Activated CD4-positive, alpha-beta memory T cell treated with anti-CD3 and anti-CD28 coated beads for 36 hours (primary cell): Measurements from ENCODE around the gene KATNAL1. TPM values are rescaled to one million over a fixed set of nuclear protein-coding genes. Genes with fewer than 3 reads are reported as not detected.

ENCODE experiments used
- CTCF ChIA-PET: fragments of 350-600 bp; sonication (Branson Sonifier 250); formaldehyde crosslinking; loops from one replicate; lab custom pipeline; 2021; ENCODE audit warnings: antibody characterized with exemption, inconsistent platforms; lab: Charles Lee
- POLR2A ChIA-PET: fragments of 350-600 bp; sonication (Branson Sonifier 250); formaldehyde crosslinking; loops from one replicate; lab custom pipeline; 2021; ENCODE audit warnings: antibody characterized with exemption; lab: Charles Lee
- DNase-seq: peaks from one replicate; pipeline ENCODE4 v3.0.0-alpha.2; 2020
- H3K27ac Mint-ChIP-seq: one replicate; pipeline ENCODE4 v1.8.0; 2021; ENCODE audit warnings: mixed read lengths
- H3K27me3 Mint-ChIP-seq: one replicate; pipeline ENCODE4 v1.8.0; 2021; ENCODE audit warnings: mixed read lengths
- H3K36me3 Mint-ChIP-seq: one replicate; pipeline ENCODE4 v1.8.0; 2021; ENCODE audit warnings: mixed read lengths
- H3K4me1 Mint-ChIP-seq: one replicate; pipeline ENCODE4 v1.8.0; 2021; ENCODE audit warnings: low read depth, mixed read lengths
- H3K4me3 Mint-ChIP-seq: one replicate; pipeline ENCODE4 v1.8.0; 2021; ENCODE audit warnings: mild to moderate bottlenecking, mixed read lengths
- H3K9me3 Mint-ChIP-seq: one replicate; pipeline ENCODE4 v1.8.0; 2021; ENCODE audit warnings: mixed read lengths
- intact Hi-C: fragments of 100-400 bp; cut with micrococcal nuclease; formaldehyde crosslinking; loops from one replicate; pipeline ENCODE4 v1.15.1; 2023
- total RNA-seq, 2 experiments: library from RNA; stranded (reverse); gene quantifications; one replicate each; pipeline ENCODE4 v1.2.3, GENCODE V29; 2021

The KATNAL1 gene
- 10 to 100 TPM; 13.9 to 16.8 TPM for total RNA-seq

DNA sequence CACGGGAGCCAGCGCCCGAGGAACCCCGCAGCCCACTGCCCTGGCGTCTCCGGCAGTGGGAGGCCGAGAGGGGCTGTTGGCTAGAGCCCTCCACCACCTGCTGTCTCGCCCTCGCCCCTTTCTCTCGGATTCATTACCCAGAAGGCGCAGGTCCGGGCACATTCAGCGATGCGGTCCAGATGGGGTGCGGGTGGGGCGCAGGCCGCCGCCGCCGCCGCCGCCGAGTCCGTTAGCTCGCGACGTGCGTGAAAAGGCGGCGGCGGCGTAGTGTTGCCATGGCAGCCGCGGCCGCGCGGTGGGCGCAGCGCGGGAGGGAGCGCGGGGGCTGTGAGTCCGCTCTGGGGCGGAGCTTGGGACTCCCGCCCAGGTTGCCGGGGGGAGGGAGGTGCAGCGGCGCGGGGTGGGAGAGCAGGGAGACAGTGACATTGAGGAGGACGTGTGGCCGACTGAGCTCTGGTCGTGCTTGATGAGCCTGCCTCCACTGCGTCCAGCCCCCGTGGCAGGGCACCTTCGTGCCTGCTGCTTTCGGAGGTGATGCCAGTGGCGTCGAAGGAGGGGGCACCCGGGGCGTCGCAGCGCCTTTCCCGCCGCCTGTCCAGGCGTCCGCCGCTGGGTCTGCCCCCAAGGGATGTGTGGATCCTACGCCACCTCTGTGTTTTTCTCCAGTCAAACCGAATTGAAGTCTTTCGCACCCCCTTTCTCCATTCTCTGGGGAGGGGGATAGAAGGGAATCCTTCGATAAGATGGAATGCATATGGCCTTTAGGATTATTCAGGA lies at the start of gene KATNAL1:
Gene KATNAL1 (minus strand): TSS at position 358 of the 777 bp plus-strand sequence. CDS start 23,774 bp downstream, outside the sequence.
- Mint-ChIP-seq H3K27me3 (no peaks in the 10 kb centered on the region), H3K4me3 (peak within 1 kb of the TSS; percentile 84), H3K4me1 (peaks cover 47% of the 10 kb centered on the region), H3K9me3 (no peaks in the 10 kb centered on the region), H3K36me3 (no peaks in the 10 kb centered on the region), H3K27ac (peak within 1 kb of the TSS; percentile 87)
- POLR2A ChIA-PET: interaction anchor here (0.6 to 1.4 kb wide), 4 partner anchors 67 to 309 kb away, joined by 3 to 5 read pairs (median 4); no protein-coding TSS in a partner anchor
- intact Hi-C loops: loop anchor here (1.0 to 5.0 kb wide), 7 partner anchors 54 to 365 kb away; partner anchors contain the start of gene USPL1
- peak; percentile 80 for DNase-seq
- CTCF ChIA-PET: interaction anchor here (1.0 to 7.4 kb wide), 8 partner anchors 10 to 737 kb away, joined by 3 to 44 read pairs (median 4); no protein-coding TSS in a partner anchor

- Mint-ChIP-seq H3K27ac (no peak overlapping the region), H3K4me3 (no peak overlapping the region), H3K27me3 (no peaks in the 10 kb centered on the region), H3K9me3 (peaks cover 13% of the 10 kb centered on the region), H3K4me1 (no peaks in the 10 kb centered on the region), H3K36me3 (peaks cover 22% of the 10 kb centered on the region)
- ChIA-PET POLR2A (no interaction called here), CTCF (interaction anchor here (1.5 kb wide), 1 partner anchor 15 kb away, joined by 3 read pairs; no protein-coding TSS in a partner anchor)
- intact Hi-C loops: no loop called here
- DNase-seq: no peak
These were observed 48.5 kb upstream of the KATNAL1 start for GRCh38 chr13:30355839-30356238.

- CTCF ChIA-PET: interaction anchor here (1.5 kb wide), 1 partner anchor 15 kb away, joined by 3 read pairs; no protein-coding TSS in a partner anchor
- Mint-ChIP-seq H3K27me3 (no peaks in the 10 kb centered on the region), H3K9me3 (peaks cover 13% of the 10 kb centered on the region), H3K4me3 (no peak overlapping the region), H3K27ac (no peak overlapping the region), H3K4me1 (no peaks in the 10 kb centered on the region), H3K36me3 (peaks cover 21% of the 10 kb centered on the region)
- no peak for DNase-seq
- POLR2A ChIA-PET: no interaction called here
- intact Hi-C loops: no loop called here
These were observed 48.0 kb upstream of the KATNAL1 start for GRCh38 chr13:30355384-30355699.

DNA sequence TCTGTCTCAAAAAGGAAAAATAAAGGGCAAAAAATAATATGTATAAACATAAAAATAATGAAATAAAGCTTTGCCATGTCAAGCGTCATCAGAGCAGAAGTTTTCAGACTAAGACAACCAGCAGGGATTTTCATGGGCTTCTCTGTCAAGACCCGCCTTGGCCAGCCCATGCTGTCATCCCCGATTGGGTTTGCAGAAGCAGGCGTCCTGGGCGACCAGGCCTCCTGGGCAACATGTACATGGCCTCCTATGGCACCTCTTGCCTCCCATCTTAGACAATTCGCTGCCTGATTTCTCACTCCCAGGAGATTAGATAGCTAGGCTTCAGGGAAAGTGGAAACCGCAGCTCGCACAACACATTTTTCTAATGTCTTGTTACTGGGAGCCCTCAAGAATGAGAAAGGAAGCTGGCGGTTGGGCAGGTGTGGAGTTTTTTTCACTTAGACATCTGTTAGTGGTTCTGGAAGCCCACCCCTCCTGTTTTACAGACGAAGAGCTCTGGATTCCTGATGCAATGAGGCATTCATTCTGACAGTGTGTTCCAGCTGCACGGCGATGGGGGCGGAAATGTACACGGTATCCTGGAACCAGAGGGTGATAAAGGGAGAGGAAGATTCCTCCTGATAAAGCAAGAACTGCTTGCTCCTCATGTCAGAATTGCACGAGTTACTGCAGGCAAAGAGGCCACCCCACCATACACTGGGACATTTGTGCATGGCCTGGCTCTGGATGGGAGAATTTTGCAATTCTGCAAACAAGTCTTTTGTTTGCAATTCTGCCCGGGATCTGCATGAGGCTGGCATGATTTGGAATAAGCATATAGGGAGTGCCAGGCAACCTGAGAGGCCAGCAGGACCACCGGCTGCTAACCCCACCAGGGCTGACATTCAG lies 47.4 kb upstream of the KATNAL1 start:
- peaks cover 13% of the 10 kb centered on the region for H3K9me3 Mint-ChIP-seq
- ChIA-PET CTCF (interaction anchor here (1.5 kb wide), 2 partner anchors 14 to 222 kb away, joined by 3 read pairs; no protein-coding TSS in a partner anchor), POLR2A (no interaction called here)
- no peaks in the 10 kb centered on the region for H3K27me3 Mint-ChIP-seq
- H3K36me3 Mint-ChIP-seq: peaks cover 21% of the 10 kb centered on the region
- no peak overlapping the region for H3K4me3 Mint-ChIP-seq
- no peaks in the 10 kb centered on the region for H3K4me1 Mint-ChIP-seq
- intact Hi-C loops: no loop called here
- no peak for DNase-seq
- no peak overlapping the region for H3K27ac Mint-ChIP-seq

DNA sequence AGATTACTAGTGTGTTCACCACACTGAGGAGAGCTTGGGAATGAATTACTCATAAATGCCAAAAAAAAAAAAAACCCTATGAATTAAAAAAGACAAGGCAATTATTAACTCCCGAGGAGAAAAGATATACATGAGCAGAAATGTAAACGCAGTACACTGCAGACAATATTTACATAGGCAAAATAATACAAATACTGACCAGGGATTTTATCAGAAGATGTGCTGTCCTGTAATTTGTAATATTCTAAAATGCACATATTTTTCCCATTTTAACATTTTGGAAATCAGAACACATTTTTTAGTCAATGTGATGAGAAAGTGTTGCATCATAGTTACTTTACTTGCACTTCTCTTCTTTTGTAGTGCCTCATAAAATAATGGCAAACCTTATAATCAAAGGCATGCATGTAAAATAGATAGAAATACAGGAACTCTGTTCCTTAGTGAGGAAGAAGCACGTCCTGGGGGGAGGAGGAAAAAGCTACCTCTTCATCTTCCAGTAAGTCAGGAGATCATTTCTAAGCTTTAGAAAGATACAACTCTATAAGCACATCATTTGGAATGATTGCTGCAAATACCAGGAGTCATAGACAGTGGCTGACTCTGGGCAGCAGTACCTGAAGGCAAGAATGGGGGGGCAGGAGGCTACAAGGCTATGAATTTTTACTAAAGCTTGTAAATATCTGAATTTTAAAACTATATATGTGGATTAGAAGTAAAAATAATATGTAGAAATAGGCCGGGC lies 46.3 kb upstream of the KATNAL1 start:
- peaks cover 21% of the 10 kb centered on the region for H3K36me3 Mint-ChIP-seq
- ChIA-PET CTCF (interaction anchor here (1.5 kb wide), 1 partner anchor 221 kb away, joined by 3 read pairs; no protein-coding TSS in a partner anchor), POLR2A (no interaction called here)
- no peak overlapping the region for H3K27ac Mint-ChIP-seq
- no peak overlapping the region for H3K4me3 Mint-ChIP-seq
- intact Hi-C loops: no loop called here
- no peak for DNase-seq
- no peaks in the 10 kb centered on the region for H3K27me3 Mint-ChIP-seq
- H3K9me3 Mint-ChIP-seq: peaks cover 13% of the 10 kb centered on the region
- H3K4me1 Mint-ChIP-seq: no peaks in the 10 kb centered on the region

DNA sequence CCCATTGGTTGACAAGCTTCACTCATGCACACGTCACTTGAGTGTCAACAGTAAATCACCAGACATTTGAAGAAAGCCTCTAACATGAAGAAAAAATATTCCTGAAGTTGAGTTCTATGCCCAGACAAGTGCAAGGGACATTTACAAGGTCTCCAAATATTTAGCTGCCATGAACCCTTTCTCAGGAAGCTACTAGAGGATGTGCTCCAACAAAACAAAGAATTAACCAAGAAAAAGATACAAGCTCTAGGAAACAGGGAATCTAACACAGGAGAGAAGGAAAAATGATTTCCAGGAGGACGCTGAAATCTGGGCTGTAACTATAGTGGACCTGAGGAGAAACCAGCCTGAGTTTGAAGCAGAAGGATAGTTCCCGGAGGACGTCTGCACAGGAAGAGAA lies 45.7 kb upstream of the KATNAL1 start:
- intact Hi-C loops: no loop called here
- peaks cover 13% of the 10 kb centered on the region for H3K9me3 Mint-ChIP-seq
- peaks cover 3% of the 10 kb centered on the region for H3K4me1 Mint-ChIP-seq
- POLR2A ChIA-PET: no interaction called here
- H3K27ac Mint-ChIP-seq: no peak overlapping the region
- CTCF ChIA-PET: interaction anchor here (1.2 to 1.5 kb wide), 2 partner anchors 221 to 238 kb away, joined by 3 read pairs; no protein-coding TSS in a partner anchor
- H3K27me3 Mint-ChIP-seq: no peaks in the 10 kb centered on the region
- peaks cover 21% of the 10 kb centered on the region for H3K36me3 Mint-ChIP-seq
- DNase-seq: no peak
- H3K4me3 Mint-ChIP-seq: no peak overlapping the region

DNA sequence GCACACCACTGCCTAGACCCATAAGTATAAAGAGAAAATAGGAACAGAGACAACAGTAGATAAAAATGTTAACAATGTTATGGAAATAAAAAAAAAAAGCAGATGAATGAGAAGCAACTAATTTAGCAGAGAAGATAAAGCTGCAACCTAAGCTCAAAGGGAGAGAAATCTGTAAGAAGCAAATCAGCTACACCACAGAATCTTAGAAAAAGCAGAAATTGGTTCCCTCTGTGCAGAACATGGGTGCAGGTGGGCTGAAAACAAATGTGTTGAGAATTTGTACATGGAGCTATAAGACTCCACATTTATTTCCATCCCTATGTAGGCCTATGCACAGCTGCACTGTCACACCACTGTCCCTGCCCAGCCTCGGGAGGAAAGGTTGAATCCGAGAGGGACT lies 44.8 kb upstream of the KATNAL1 start:
- CTCF ChIA-PET: interaction anchor here (1.2 to 1.8 kb wide), 2 partner anchors 220 to 237 kb away, joined by 3 to 5 read pairs; no protein-coding TSS in a partner anchor
- intact Hi-C loops: no loop called here
- POLR2A ChIA-PET: no interaction called here
- Mint-ChIP-seq H3K27ac (no peak overlapping the region), H3K4me1 (peaks cover 11% of the 10 kb centered on the region), H3K4me3 (no peak overlapping the region), H3K9me3 (peaks cover 13% of the 10 kb centered on the region), H3K36me3 (peaks cover 20% of the 10 kb centered on the region), H3K27me3 (no peaks in the 10 kb centered on the region)
- no peak for DNase-seq

DNA sequence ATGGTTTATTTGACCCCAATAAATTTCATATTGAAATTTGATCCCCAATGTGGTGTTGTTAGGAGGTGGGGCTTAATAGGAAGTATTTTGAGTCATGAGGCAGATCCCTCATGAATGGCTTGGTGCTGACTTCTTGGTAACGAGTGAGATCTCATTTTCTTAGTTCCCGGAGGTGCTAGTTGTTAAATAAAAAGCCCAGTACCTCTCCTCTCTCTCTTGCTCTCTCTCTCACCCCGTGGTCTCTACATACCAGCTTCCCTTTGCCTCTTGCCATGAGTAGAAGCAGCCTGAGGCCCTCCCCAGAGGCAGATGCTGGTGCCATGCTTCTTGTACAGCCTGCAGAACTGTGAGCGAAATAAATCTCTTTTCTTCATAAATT lies 39.4 kb upstream of the KATNAL1 start:
- Mint-ChIP-seq H3K27ac (peak overlapping the region; percentile 50), H3K36me3 (peaks cover 4% of the 10 kb centered on the region), H3K4me1 (peaks cover 34% of the 10 kb centered on the region), H3K4me3 (peak overlapping the region; percentile 0), H3K27me3 (no peaks in the 10 kb centered on the region), H3K9me3 (no peaks in the 10 kb centered on the region)
- ChIA-PET POLR2A (interaction anchor here (1.4 kb wide), 1 partner anchor 122 kb away, joined by 3 read pairs; no protein-coding TSS in a partner anchor), CTCF (interaction anchor here (0.7 to 0.9 kb wide), 2 partner anchors 214 to 232 kb away, joined by 3 to 4 read pairs; no protein-coding TSS in a partner anchor)
- intact Hi-C loops: no loop called here
- DNase-seq: peak; percentile 11

DNA sequence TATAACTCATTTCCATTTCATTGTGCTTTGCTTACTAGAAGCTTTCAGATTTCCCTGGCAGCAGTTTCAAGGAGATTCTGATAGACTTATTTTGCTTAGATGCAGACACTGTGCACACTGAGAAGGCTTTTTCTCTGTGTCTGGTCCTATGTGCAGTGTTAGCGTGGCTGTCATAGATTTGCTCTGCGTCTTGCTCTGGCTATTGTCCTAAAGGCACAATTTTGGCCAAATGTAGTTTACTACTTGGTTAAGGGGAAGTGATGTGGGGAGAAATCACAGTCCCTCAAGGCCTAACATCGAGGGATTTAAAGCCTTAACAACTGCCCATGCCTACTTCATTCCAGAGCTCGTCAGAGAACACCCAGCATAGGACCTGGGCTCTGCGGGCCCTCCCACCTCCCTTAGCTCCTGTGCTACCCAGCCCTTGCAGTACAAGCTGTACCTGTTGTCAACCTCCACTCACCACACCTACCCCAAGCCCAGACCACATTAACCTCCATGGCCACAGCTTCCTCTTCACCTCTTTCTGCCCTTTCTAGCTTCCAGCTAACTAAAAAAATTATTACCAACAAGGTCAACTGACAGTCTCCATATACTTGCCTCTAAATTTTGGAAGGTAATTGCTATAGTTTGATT lies 38.9 kb upstream of the KATNAL1 start:
- Mint-ChIP-seq H3K4me1 (peaks cover 34% of the 10 kb centered on the region), H3K27me3 (no peaks in the 10 kb centered on the region), H3K4me3 (peak overlapping the region; percentile 0), H3K27ac (peak overlapping the region; percentile 50), H3K36me3 (peaks cover 4% of the 10 kb centered on the region), H3K9me3 (no peaks in the 10 kb centered on the region)
- intact Hi-C loops: no loop called here
- ChIA-PET POLR2A (interaction anchor here (1.2 to 1.4 kb wide), 2 partner anchors 25 to 121 kb away, joined by 3 read pairs; no protein-coding TSS in a partner anchor), CTCF (interaction anchor here (0.7 to 1.2 kb wide), 4 partner anchors 9 to 231 kb away, joined by 3 to 4 read pairs (median 3); no protein-coding TSS in a partner anchor)
- DNase-seq: peak; percentile 79

- peaks cover 6% of the 10 kb centered on the region for H3K36me3 Mint-ChIP-seq
- intact Hi-C loops: no loop called here
- no peak overlapping the region for H3K27ac Mint-ChIP-seq
These were observed 38.2 kb upstream of the KATNAL1 start for GRCh38 chr13:30345426-30346100.

More at GRCh38 chr13:30345426-30346100, 38.2 kb upstream of the KATNAL1 start:
- Mint-ChIP-seq H3K27me3 (no peaks in the 10 kb centered on the region), H3K4me3 (no peak overlapping the region), H3K9me3 (no peaks in the 10 kb centered on the region), H3K4me1 (peaks cover 34% of the 10 kb centered on the region)
- ChIA-PET CTCF (interaction anchor here (0.9 to 1.2 kb wide), 4 partner anchors 9 to 213 kb away, joined by 3 to 5 read pairs (median 4); no protein-coding TSS in a partner anchor), POLR2A (interaction anchor here (1.2 to 1.4 kb wide), 2 partner anchors 26 to 121 kb away, joined by 3 read pairs; no protein-coding TSS in a partner anchor)
- DNase-seq: no peak
